K562 (cell line): ENCODE data around the gene MYLK3. TPM values are rescaled to one million over a fixed set of nuclear protein-coding genes. Genes with fewer than 3 reads are reported as not detected.

Source experiments
- ATAC-seq: fragments of 200-7000 bp; cut with Tn5 transposase; 3 replicates; pipeline ENCODE4 v1.9.1; 2020; ENCODE audit warnings: moderate library complexity
- BruUV-seq: library from RNA; stranded (reverse); fragments of 400-500 nt; replicated peaks from 2 replicates; lab custom pipeline; 2021; lab: Mats Ljungman, UMichigan
- CTCF ChIA-PET: fragments of 300-600 bp; formaldehyde crosslinking; extraction: SDS; loops from one replicate; lab custom pipeline; 2021; ENCODE audit warnings: low intra/inter-chr PET ratio; lab: Yijun Ruan, JAX
- POLR2A ChIA-PET: fragments of 300-600, 350-650 bp; sonication (Branson Sonifier 250); formaldehyde crosslinking; extraction: SDS; loops from one replicate; lab custom pipeline; 2021; ENCODE audit warnings: antibody characterized with exemption, inconsistent platforms; lab: Yijun Ruan, JAX
- DNase-seq, 4 experiments: peaks; one replicate each; pipeline versions ENCODE4 v3.0.0 to v3.0.0-alpha.2; 2011 to 2018; ENCODE audit warnings: low spot score in 3 of 4, mixed read lengths in 3 of 4; ENCODE audit errors: extremely low read depth in 1 of 4
- FAIRE-seq: peaks from 2 replicates; lab custom pipeline; 2011; peaks lifted over from hg19 to GRCh38; lab: Jason Lieb, UNC
- H2AFZ ChIP-seq: 2 replicates; pipeline ENCODE4 v1.6.0; 2011; ENCODE audit warnings: low read depth, low read length, control low read depth, inconsistent platforms
- H3K27ac ChIP-seq: fragments of 200-600 bp; 3 replicates; pipeline ENCODE4 v1.8.0; 2011; ENCODE audit warnings: low read depth, mild to moderate bottlenecking, control low read depth, inconsistent platforms, low read length, moderate library complexity, mixed read lengths; ENCODE audit errors: extremely low read depth
- H3K27me3 ChIP-seq, 2 experiments: fragments of 300-600 bp in 1 of 2; 2 replicates in 1 of 2; 3 replicates in 1 of 2; pipeline versions ENCODE4 v1.6.0 to v1.8.0; 2011; ENCODE audit warnings: inconsistent platforms in 2 of 2, low read length in 2 of 2, mild to moderate bottlenecking in 1 of 2, mixed read lengths in 1 of 2, moderate library complexity in 1 of 2; ENCODE audit not compliant: control insufficient read depth in 2 of 2, insufficient read depth in 2 of 2
- H3K36me3 ChIP-seq: fragments of 300-600 bp; 3 replicates; pipeline ENCODE4 v1.8.0; 2011; ENCODE audit warnings: mild to moderate bottlenecking, low read length, inconsistent platforms; ENCODE audit not compliant: control insufficient read depth, insufficient read depth
- H3K4me1 ChIP-seq, 2 experiments: fragments of 200-600 bp in 1 of 2; replicated peaks in 1 of 2; 2 replicates in 1 of 2; 3 replicates in 1 of 2; pipeline versions ENCODE4 v1.5.1 to v1.8.0; 2011; ENCODE audit warnings: inconsistent platforms in 2 of 2, low read length in 2 of 2, mild to moderate bottlenecking in 1 of 2, mixed read lengths in 1 of 2, moderate library complexity in 1 of 2; ENCODE audit not compliant: control insufficient read depth in 2 of 2, insufficient read depth in 2 of 2
- H3K4me2 ChIP-seq: 2 replicates; pipeline ENCODE4 v1.6.1; 2011; ENCODE audit warnings: low read length, control low read depth, inconsistent platforms, mixed read lengths; ENCODE audit not compliant: insufficient read depth
- H3K4me3 ChIP-seq: fragments of 200-600 bp; sonication (generic), shearing (Covaris generic); 2 replicates; pipeline ENCODE4 v1.5.1; 2016; ENCODE audit warnings: control low read depth, inconsistent platforms
- H3K79me2 ChIP-seq: fragments of 200-600 bp; 3 replicates; pipeline ENCODE4 v1.8.0; 2011; ENCODE audit warnings: low read length, inconsistent platforms; ENCODE audit not compliant: control insufficient read depth, insufficient read depth
- H3K9ac ChIP-seq, 2 experiments: 2 replicates each; pipeline versions ENCODE4 v1.6.0 to v1.6.1; 2011; ENCODE audit warnings: low read depth in 2 of 2, low read length in 2 of 2, control low read depth in 1 of 2, inconsistent platforms in 1 of 2, mild to moderate bottlenecking in 1 of 2, mixed read lengths in 1 of 2; ENCODE audit not compliant: insufficient read depth in 1 of 2
- H3K9me1 ChIP-seq: one replicate; pipeline ENCODE4 v1.6.0; 2011; ENCODE audit warnings: inconsistent platforms, mild to moderate bottlenecking, low read length, moderate library complexity; ENCODE audit not compliant: control insufficient read depth, insufficient read depth
- H3K9me3 ChIP-seq: replicated peaks from 2 replicates; pipeline ENCODE4 v1.5.1; 2011; ENCODE audit warnings: low read depth, low read length, inconsistent platforms; ENCODE audit not compliant: control insufficient read depth, insufficient read depth
- H4K20me1 ChIP-seq: replicated peaks from 2 replicates; pipeline ENCODE4 v1.6.1; 2011; ENCODE audit warnings: low read length, inconsistent platforms, mixed read lengths; ENCODE audit not compliant: control insufficient read depth, insufficient read depth
- C11orf30 ChIP-seq: fragments of 450-650 bp; IDR thresholded peaks from 2 replicates; pipeline ENCODE4 v1.6.1; 2016; ENCODE audit warnings: low read depth, mild to moderate bottlenecking
- CTBP1 ChIP-seq: fragments of 450-650 bp; IDR thresholded peaks from 2 replicates; pipeline ENCODE4 v1.6.1; 2016; ENCODE audit warnings: borderline replicate concordance
- CTCFL ChIP-seq: IDR thresholded peaks from 2 replicates; pipeline ENCODE4 v1.6.1; 2011; ENCODE audit warnings: borderline replicate concordance, low read depth, mild to moderate bottlenecking, moderate library complexity, low read length; ENCODE audit not compliant: insufficient read depth, poor library complexity, severe bottlenecking
- ERF ChIP-seq: fragments of 450-650 bp; formaldehyde crosslinking; IDR thresholded peaks from 2 replicates; pipeline ENCODE4 v1.4.0; 2020; ENCODE audit warnings: mild to moderate bottlenecking, mixed read lengths
- EWSR1 ChIP-seq: fragments of 450-650 bp; IDR thresholded peaks from 2 replicates; pipeline ENCODE4 v1.6.1; 2018; ENCODE audit warnings: borderline replicate concordance, mild to moderate bottlenecking, low read depth, moderate library complexity; ENCODE audit not compliant: partially characterized antibody
- HOMEZ ChIP-seq: fragments of 250-450 bp; sonication (Bioruptor Pico); IDR thresholded peaks from 2 replicates; pipeline ENCODE4 v1.4.0; 2020; ENCODE audit warnings: mild to moderate bottlenecking, moderate library complexity
- ILF3 ChIP-seq: fragments of 450-650 bp; IDR thresholded peaks from 2 replicates; pipeline ENCODE4 v1.6.1; 2018; ENCODE audit warnings: antibody characterized with exemption, mild to moderate bottlenecking, moderate library complexity, borderline replicate concordance
- KDM1A ChIP-seq, 2 experiments: fragments of 450-650 bp; IDR thresholded peaks; 2 replicates each; pipeline ENCODE4 v1.6.1; 2016; ENCODE audit warnings: mild to moderate bottlenecking in 2 of 2
- ZNF175 ChIP-seq: fragments of 200-800 bp; sonication (Bioruptor generic); IDR thresholded peaks from 2 replicates; pipeline ENCODE4 v1.6.1; 2016; ENCODE audit warnings: low read depth, mild to moderate bottlenecking, missing genetic modification characterization, missing compliant biosample characterization
- ZNF263 ChIP-seq: sonication (generic); formaldehyde crosslinking; IDR thresholded peaks from 2 replicates; pipeline ENCODE4 v1.8.0; 2022; ENCODE audit warnings: mild to moderate bottlenecking, missing genetic modification reagents, borderline replicate concordance
- ZZZ3 ChIP-seq: fragments of 450-650 bp; IDR thresholded peaks from 2 replicates; pipeline ENCODE4 v1.6.1; 2016; ENCODE audit warnings: antibody characterized with exemption, mild to moderate bottlenecking, moderate library complexity
- WGBS: fragments of 100-300 bp; shearing (Covaris generic); methylation state at CpG from one replicate; pipeline ENCODE4 v1.1.6; 2016; ENCODE audit warnings: low coverage, mixed read lengths; ENCODE audit not compliant: insufficient coverage; ENCODE audit errors: missing lambda C conversion rate; 5-methylcytosine and 5-hydroxymethylcytosine counted together
- in situ Hi-C: fragments of 300-500 bp; cut with MboI; formaldehyde crosslinking; loops from 4 replicates; pipeline ENCODE4 v1.15.0; 2018; ENCODE audit warnings: inconsistent platforms, mixed read lengths
- intact Hi-C: fragments of 100-400 bp; cut with micrococcal nuclease; formaldehyde crosslinking; loops from 2 replicates; pipeline ENCODE4 v1.14.2; 2022
- polyA plus RNA-seq, 8 experiments: library from polyadenylated mRNA; depleted of rRNA in 4 of 8; stranded (reverse) in 5 of 8; unstranded in 3 of 8; fragments of >200 nt; fragmentation: Nextera tagmentation in 2 of 8; fragmentation: Illumina TruSeq in 1 of 8; extraction: Ambion mirVana in 2 of 8; extraction: Trizol in 1 of 8; gene quantifications; 2 replicates each; pipeline versions ENCODE4 v1.2.1 to v1.2.3, GENCODE V29; 2011 to 2014; ENCODE audit warnings: inconsistent platforms in 1 of 8, missing spikeins in 1 of 8
- total RNA-seq, 7 experiments: library from RNA; depleted of rRNA in 6 of 7; stranded (reverse); fragments of >200 nt in 6 of 7; fragmentation: Illumina TruSeq in 2 of 7; extraction: Trizol in 2 of 7; gene quantifications; 2 replicates each; pipeline versions ENCODE4 v1.2.1 to v1.2.3, GENCODE V29; 2011 to 2021; ENCODE audit warnings: low replicate concordance in 1 of 7

Gene MYLK3
- total and polyA plus RNA-seq, 9 of the 15 experiments (the other 6 are each of a cell fraction or from before 2014, with no cell fraction given) = 0.69 to 10.7 (median 4.7) TPM

GRCh38 chr16:46796764-46797269 is 48.7 kb upstream of the MYLK3 start:
- Histone ChIP-seq H3K36me3 (no peaks in the 10 kb centered on the region), H3K4me2 (no peak overlapping the region), H4K20me1 (no peaks in the 10 kb centered on the region), H3K27ac (no peak overlapping the region), H3K4me1 (no peaks in the 10 kb centered on the region), H3K9me3 (no peaks in the 10 kb centered on the region), H3K79me2 (no peaks in the 10 kb centered on the region), H3K9ac (no peak overlapping the region), H2AFZ (no peak overlapping the region), H3K9me1 (no peaks in the 10 kb centered on the region), H3K27me3 (no peaks in the 10 kb centered on the region), H3K4me3 (no peak overlapping the region)
- no TSS peak for BruUV-seq
- ChIA-PET CTCF (no interaction called here), POLR2A (no interaction called here)
- FAIRE-seq (no peak), ATAC-seq (no peak), DNase-seq (no peak)
- WGBS = 69% methylated on average over 1 of the region's 1 CpG
- no peak for TF ChIP-seq CTBP1
- no peak for TF ChIP-seq ZNF263 (CRISPR knock-in tag)
- TF ChIP-seq ILF3 = no peak
- no peak for TF ChIP-seq ZZZ3
- no peak for TF ChIP-seq ERF (CRISPR knock-in tag)
- in situ Hi-C loops (no loop called here), intact Hi-C loops (no loop called here)

GRCh38 chr16:46793841-46794240 is 45.7 kb upstream of the MYLK3 start:
- Histone ChIP-seq H3K9me3 (no peaks in the 10 kb centered on the region), H2AFZ (no peak overlapping the region), H3K27ac (no peak overlapping the region), H3K4me2 (no peak overlapping the region), H4K20me1 (no peaks in the 10 kb centered on the region), H3K79me2 (no peaks in the 10 kb centered on the region), H3K4me1 (peaks cover 5 to 6% of the 10 kb centered on the region in 2 experiments; a peak in 4 of 5 replicates), H3K4me3 (no peak overlapping the region), H3K9ac (no peak overlapping the region), H3K27me3 (no peaks in the 10 kb centered on the region), H3K36me3 (no peaks in the 10 kb centered on the region), H3K9me1 (no peaks in the 10 kb centered on the region)
- no TSS peak for BruUV-seq
- DNase-seq = no peak
- FAIRE-seq = no peak
- ATAC-seq = no peak
- CTCF ChIA-PET = no interaction called here
- in situ Hi-C loops = no loop called here
- intact Hi-C loops = no loop called here
- POLR2A ChIA-PET = no interaction called here
- WGBS = 100% methylated on average over 1 of the region's 1 CpG
- TF ChIP-seq EWSR1 (no peak), C11orf30 (no peak), HOMEZ (CRISPR knock-in tag) (no peak), KDM1A (IDR thresholded peaks at IDR 0.05) (no peak), ZNF175 (CRISPR knock-in tag) (no peak), CTCFL (no peak)
